HTR-8/SVneo (cell line): ENCODE data around the gene AK2.
"Not testable (repeated sequence)": the region's sequence is repeated elsewhere in the genome, so short reads cannot be mapped to it uniquely, and the experiment has no call there.

ENCODE experiments used
- DNase-seq: peaks from one replicate; pipeline ENCODE4 v3.0.0; 2011; ENCODE audit warnings: low spot score, mixed read lengths; ENCODE audit not compliant: insufficient read length
- FAIRE-seq: peaks from 2 replicates; lab custom pipeline; 2011; peaks lifted over from hg19 to GRCh38; lab: Jason Lieb, UNC

AK2 gene

GRCh38 chr1:33055210-33056008, 18.7 kb upstream of the AK2 start:
- DNase-seq, result peak; percentile 74

DNA sequence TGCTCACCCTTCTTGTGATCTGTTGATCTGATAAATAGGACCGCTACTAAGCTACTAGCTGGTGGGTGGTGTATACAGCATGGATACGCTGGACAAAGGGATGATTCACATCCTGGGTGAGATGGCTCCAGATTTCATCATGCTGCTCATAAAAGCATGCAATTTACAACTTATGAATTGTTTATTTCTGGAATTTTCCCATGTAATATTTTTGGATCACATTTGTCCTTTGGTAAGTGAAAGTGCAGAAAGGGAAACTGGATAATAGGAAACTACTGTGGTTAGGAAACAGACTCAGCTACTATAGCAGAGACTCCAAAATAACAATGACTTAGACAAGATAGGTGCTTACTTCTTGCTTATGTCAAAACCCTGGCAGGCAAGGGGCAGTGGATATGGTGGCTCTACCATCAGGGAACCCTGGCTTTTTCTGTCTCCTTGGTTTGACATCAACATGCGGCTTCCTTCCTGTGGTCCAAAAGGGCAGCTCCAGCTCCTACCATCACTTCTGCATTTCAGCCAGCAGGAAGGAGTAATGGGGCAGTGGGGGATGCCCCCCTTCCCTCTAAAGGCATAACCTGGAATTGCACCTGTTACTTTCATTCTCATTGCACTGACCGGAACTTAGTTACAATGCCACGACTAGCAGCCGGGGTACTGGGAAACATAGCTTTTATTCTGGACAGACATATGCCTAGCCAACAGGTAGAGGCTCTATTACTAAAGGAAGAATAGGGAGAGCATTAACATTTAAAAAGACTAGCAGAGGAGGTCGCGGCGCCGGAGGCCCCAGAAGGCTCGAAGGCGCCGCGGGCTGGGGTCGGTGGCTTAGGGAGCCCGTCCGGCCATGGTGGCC, 13.8 kb upstream of the AK2 start:
- FAIRE-seq (peak; percentile 42), DNase-seq (peak; percentile 45)

More at GRCh38 chr1:33055210-33056008, 18.7 kb upstream of the AK2 start:
- FAIRE-seq, result peak; percentile 40

DNA sequence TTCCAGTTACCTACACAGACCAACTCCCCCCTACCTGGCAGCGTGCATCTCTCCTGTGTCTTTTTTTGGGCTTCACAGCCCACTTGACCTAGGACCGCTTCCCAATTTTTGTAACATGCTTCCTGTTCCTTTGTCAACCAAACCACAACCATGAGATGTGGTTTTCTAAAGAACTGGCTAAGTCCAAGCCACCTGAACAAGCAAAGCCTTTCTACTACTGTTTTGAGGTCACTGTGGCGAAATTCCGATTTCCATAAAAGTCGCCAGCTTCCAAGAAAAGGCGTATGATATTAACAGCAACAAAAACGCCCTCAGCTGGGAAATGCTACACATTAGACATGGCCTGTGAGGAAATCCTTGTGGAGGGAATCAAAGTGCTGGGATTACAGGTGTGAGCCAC, 12.7 kb upstream of the AK2 start:
- FAIRE-seq (no peak), DNase-seq (no peak)

DNA sequence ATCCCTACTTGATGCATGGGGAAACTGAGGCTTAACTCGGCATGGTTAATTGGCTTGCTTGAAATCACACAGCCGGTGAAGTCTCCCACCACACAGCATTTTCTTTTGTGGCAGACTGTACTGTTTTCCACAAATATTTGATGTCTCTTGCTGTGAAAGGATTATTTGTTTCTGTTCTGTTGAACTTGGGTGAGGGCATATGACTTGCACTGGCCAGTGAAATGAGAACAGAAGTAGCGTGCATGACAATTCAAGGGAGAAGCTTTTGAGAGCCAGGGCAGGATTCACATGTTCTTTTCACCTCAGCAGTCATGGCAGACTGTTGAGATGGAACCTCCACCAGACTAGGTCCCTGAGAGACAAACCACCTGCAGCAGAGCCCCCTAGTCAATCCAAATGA, 11.7 kb upstream of the AK2 start:
- DNase-seq (no peak), FAIRE-seq (no peak)

- FAIRE-seq (no peak), DNase-seq (no peak)
Observed at GRCh38 chr1:33047839-33048305, 11.2 kb upstream of the AK2 start.

DNA sequence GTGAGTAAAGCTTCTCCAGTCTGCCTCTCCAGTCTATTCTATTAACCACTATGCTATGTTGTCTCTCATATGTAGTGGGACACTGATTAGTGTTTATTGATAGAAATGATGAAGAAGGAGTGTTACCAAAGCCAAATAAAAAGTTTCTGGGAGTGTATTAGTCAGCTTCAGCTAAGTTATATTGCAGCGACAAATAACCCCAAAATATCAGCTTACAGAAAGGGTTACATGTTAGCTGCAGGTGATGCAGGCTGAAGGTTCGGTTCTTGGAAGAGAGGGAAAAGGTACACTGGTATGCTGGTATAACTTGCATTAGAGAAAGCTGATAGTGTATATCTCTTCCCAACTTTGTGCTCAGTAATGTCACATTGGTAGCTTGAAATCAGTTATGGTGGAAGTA, 10.6 kb upstream of the AK2 start:
- FAIRE-seq (no peak), DNase-seq (no peak)

GRCh38 chr1:33046234-33046633, 9.6 kb upstream of the AK2 start:
- not testable (repeated sequence) for FAIRE-seq, DNase-seq

DNA sequence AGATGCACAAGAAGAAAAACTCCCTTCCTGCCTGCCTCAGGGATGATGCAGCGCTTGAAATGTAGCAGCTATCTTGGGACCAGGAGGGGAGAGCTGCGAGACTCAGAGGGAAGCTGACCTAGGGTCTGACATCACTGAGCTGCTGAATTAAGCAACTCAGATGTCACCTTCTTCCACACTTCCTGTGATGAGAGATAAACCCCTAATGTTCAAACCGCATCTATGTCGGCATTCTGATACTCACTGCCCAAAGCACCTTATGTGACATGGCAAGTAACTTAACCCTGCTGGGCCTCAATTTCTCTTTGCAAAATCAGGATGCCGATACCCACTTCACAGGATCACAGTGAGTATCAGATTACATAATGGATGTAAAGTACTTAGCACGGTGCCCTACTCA, 9.1 kb upstream of the AK2 start:
- DNase-seq, result no peak

DNA sequence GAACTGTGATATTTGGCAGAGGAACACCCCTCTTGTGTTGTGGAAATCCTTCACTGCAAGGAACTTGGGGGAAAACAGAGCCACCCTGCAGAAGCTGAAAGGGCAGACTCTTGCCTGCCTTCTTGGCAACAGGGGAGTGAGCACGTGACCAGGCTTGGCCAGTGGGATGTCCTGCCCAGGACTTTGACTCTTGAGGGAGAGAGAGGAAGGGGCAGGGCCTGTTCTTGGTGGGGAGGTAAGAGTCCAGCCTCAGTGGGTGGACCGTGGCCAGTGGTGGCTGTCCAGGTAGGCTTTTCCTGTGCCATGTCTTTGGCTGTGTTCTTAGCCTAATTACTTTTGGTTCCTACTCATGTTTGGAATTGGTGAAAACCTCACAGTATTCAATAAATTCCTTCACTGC, 8.6 kb upstream of the AK2 start:
- DNase-seq (no peak), FAIRE-seq (no peak)

More for the DNA sequence above, 9.1 kb upstream of the AK2 start:
- no peak for FAIRE-seq

- no peak for DNase-seq
- FAIRE-seq, result no peak
Observed at GRCh38 chr1:33043267-33044092, 6.8 kb upstream of the AK2 start.

- DNase-seq (no peak), FAIRE-seq (no peak)
Observed at GRCh38 chr1:33042831-33043230, 6.1 kb upstream of the AK2 start.

- FAIRE-seq, result no peak
- DNase-seq, result no peak
Observed at GRCh38 chr1:33041026-33041425, 4.3 kb upstream of the AK2 start.

GRCh38 chr1:33039840-33040239, 3.2 kb upstream of the AK2 start:
- no peak for FAIRE-seq

GRCh38 chr1:33036051-33036525, 595 bp downstream of the AK2 start:
- DNase-seq, result no peak
- FAIRE-seq, result no peak

More at GRCh38 chr1:33039840-33040239, 3.2 kb upstream of the AK2 start:
- no peak for DNase-seq

- DNase-seq (no peak), FAIRE-seq (no peak)
Observed at GRCh38 chr1:33032126-33032869, 4.4 kb downstream of the AK2 start.

GRCh38 chr1:33031506-33031905, 5.2 kb downstream of the AK2 start:
- no peak for DNase-seq
- FAIRE-seq, result no peak

- DNase-seq (no peak), FAIRE-seq (no peak)
Observed at GRCh38 chr1:33030575-33030974, 6.1 kb downstream of the AK2 start.

GRCh38 chr1:33029921-33030320, 6.8 kb downstream of the AK2 start:
- FAIRE-seq (no peak), DNase-seq (no peak)

GRCh38 chr1:33029209-33029608, 7.5 kb downstream of the AK2 start:
- no peak for DNase-seq
- no peak for FAIRE-seq
